GM21737 (cell line): ENCODE measurements around the gene SERPINA9.
A peak's percentile ranks its signal among the peaks of the same experiment; 100 is the strongest.
"Not testable (repeated sequence)": the region's sequence is repeated elsewhere in the genome, so short reads cannot be mapped to it uniquely, and the experiment has no call there.

ENCODE experiments used
- ATAC-seq: cut with Tn5 transposase; IDR thresholded peaks from one replicate; pipeline ENCODE4 v1.9.1; 2021; ENCODE audit warnings: mild to moderate bottlenecking, moderate library complexity; ENCODE audit not compliant: unreplicated experiment

The SERPINA9 gene

GRCh38 chr14:94486883-94487282 lies 10.9 kb upstream of the SERPINA9 start:
- no peak for ATAC-seq

GRCh38 chr14:94485944-94486841 lies 10.2 kb upstream of the SERPINA9 start:
- peak; percentile 43 for ATAC-seq

GRCh38 chr14:94484481-94484880 lies 8.5 kb upstream of the SERPINA9 start:
- no peak for ATAC-seq

- ATAC-seq: no peak
Observed at GRCh38 chr14:94483729-94484275, 7.8 kb upstream of the SERPINA9 start.

GRCh38 chr14:94483071-94483451 lies 7.1 kb upstream of the SERPINA9 start:
- no peak for ATAC-seq

- ATAC-seq: not testable (repeated sequence)
Observed at GRCh38 chr14:94482132-94483070, 6.4 kb upstream of the SERPINA9 start.

GRCh38 chr14:94481468-94482131 lies 5.6 kb upstream of the SERPINA9 start:
- no peak for ATAC-seq

GRCh38 chr14:94480809-94481208 lies 4.8 kb upstream of the SERPINA9 start:
- no peak for ATAC-seq

- ATAC-seq: no peak
Observed at GRCh38 chr14:94478420-94478819, 2.4 kb upstream of the SERPINA9 start.

- ATAC-seq: no peak
Observed at GRCh38 chr14:94474581-94475031, 1.4 kb downstream of the SERPINA9 start.

GRCh38 chr14:94473666-94474410 lies 2.2 kb downstream of the SERPINA9 start:
- ATAC-seq: no peak

- ATAC-seq: no peak
Observed at GRCh38 chr14:94472842-94473241, 3.2 kb downstream of the SERPINA9 start.

- ATAC-seq: no peak
Observed at GRCh38 chr14:94471045-94471444, 5.0 kb downstream of the SERPINA9 start.

- ATAC-seq: no peak
Observed at GRCh38 chr14:94470311-94470710, 5.7 kb downstream of the SERPINA9 start.

- ATAC-seq: no peak
Observed at GRCh38 chr14:94469261-94469660, 6.7 kb downstream of the SERPINA9 start.

- no peak for ATAC-seq
Observed at GRCh38 chr14:94467728-94468520, 8.1 kb downstream of the SERPINA9 start.

- ATAC-seq: no peak
Observed at GRCh38 chr14:94466706-94467370, 9.2 kb downstream of the SERPINA9 start.

- ATAC-seq: no peak
Observed at GRCh38 chr14:94465042-94465441, 11.0 kb downstream of the SERPINA9 start.

- ATAC-seq: no peak
Observed at GRCh38 chr14:94464290-94464689, 11.7 kb downstream of the SERPINA9 start.
